Activated T-cell treated with anti-CD3 and anti-CD28 coated beads, Interleukin-2, amount 50 U/mL, for 24 hours (primary cell): ENCODE results near the gene TSPYL6.
"Not testable (repeated sequence)": the region's sequence is repeated elsewhere in the genome, so short reads cannot be mapped to it uniquely, and the experiment has no call there.

Source experiments
- DNase-seq: peaks from one replicate; pipeline ENCODE4 v3.0.0-alpha.2; 2020
- H3K27ac Mint-ChIP-seq: 2 replicates; pipeline ENCODE4 v1.8.0; 2020; ENCODE audit warnings: mild to moderate bottlenecking, mixed read lengths
- H3K27me3 Mint-ChIP-seq: 2 replicates; pipeline ENCODE4 v1.8.0; 2020; ENCODE audit warnings: mixed read lengths
- H3K36me3 Mint-ChIP-seq: 2 replicates; pipeline ENCODE4 v1.8.0; 2020; ENCODE audit warnings: low read depth, mixed read lengths
- H3K4me1 Mint-ChIP-seq: 2 replicates; pipeline ENCODE4 v1.8.0; 2020; ENCODE audit warnings: low read depth, mixed read lengths
- H3K4me3 Mint-ChIP-seq: 2 replicates; pipeline ENCODE4 v1.8.0; 2020; ENCODE audit warnings: mild to moderate bottlenecking, moderate library complexity, mixed read lengths
- H3K9me3 Mint-ChIP-seq: 2 replicates; pipeline ENCODE4 v1.8.0; 2020; ENCODE audit warnings: mixed read lengths

Gene TSPYL6

GRCh38 chr2:54267577-54267976 lies 11.5 kb upstream of the TSPYL6 start:
- Mint-ChIP-seq H3K9me3 (peaks cover 10% of the 10 kb centered on the region), H3K27ac (no peak overlapping the region), H3K36me3 (peaks cover 7% of the 10 kb centered on the region), H3K4me3 (no peak overlapping the region), H3K27me3 (no peaks in the 10 kb centered on the region), H3K4me1 (peaks cover 5% of the 10 kb centered on the region)
- no peak for DNase-seq

GRCh38 chr2:54265081-54265480 lies 9.1 kb upstream of the TSPYL6 start:
- H3K36me3 Mint-ChIP-seq, H3K4me1 Mint-ChIP-seq, DNase-seq, H3K27ac Mint-ChIP-seq, H3K27me3 Mint-ChIP-seq, H3K4me3 Mint-ChIP-seq: not testable (repeated sequence)
- peaks cover 10% of the 10 kb centered on the region for H3K9me3 Mint-ChIP-seq

DNA sequence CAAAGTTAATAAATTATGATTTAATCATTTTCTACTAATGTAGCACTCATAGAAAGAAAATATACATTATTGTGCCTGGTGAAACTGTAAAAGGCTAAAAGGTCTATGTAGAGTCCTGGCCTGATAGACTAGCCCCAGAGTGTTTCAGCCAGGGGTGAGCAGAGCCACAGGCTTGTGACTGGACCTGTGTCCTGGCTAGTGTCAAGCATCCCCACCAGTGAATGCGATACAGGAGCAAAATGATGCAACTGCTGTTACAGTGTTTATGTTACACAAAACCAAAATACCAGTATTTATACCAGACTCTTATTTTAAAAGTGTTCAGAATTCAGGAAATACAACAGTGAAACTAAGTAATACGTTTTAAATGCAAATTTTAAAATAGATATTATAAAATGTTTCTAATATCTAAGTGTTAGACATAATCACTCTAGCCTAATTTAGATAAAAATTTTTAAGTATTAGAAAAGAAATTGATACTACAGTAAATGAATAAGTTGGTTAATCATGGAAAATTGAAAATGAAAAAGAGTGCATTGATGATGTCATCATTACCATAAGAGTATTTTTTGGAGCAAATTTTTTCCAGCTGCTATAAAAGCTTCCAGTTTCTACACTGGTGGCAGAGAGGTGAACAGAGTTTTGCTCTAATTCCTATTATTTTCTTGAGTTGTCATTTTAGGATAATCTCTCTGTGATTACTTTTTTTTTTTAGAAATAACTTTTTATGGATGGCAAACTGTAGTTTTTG lies 6.2 kb upstream of the TSPYL6 start:
- DNase-seq = no peak
- no peak overlapping the region for H3K27ac Mint-ChIP-seq
- peaks cover 10% of the 10 kb centered on the region for H3K9me3 Mint-ChIP-seq
- H3K4me3 Mint-ChIP-seq = no peak overlapping the region
- no peaks in the 10 kb centered on the region for H3K4me1 Mint-ChIP-seq
- no peaks in the 10 kb centered on the region for H3K27me3 Mint-ChIP-seq
- peaks cover 7% of the 10 kb centered on the region for H3K36me3 Mint-ChIP-seq

GRCh38 chr2:54261537-54261936 lies 5.5 kb upstream of the TSPYL6 start:
- no peaks in the 10 kb centered on the region for H3K27me3 Mint-ChIP-seq
- peaks cover 10% of the 10 kb centered on the region for H3K9me3 Mint-ChIP-seq
- H3K27ac Mint-ChIP-seq = no peak overlapping the region
- H3K36me3 Mint-ChIP-seq = peaks cover 7% of the 10 kb centered on the region
- no peaks in the 10 kb centered on the region for H3K4me1 Mint-ChIP-seq
- no peak overlapping the region for H3K4me3 Mint-ChIP-seq
- no peak for DNase-seq

- DNase-seq = no peak
- Mint-ChIP-seq H3K4me1 (no peaks in the 10 kb centered on the region), H3K9me3 (peaks cover 7% of the 10 kb centered on the region), H3K4me3 (no peak overlapping the region), H3K27ac (no peak overlapping the region), H3K27me3 (no peaks in the 10 kb centered on the region), H3K36me3 (peaks cover 9% of the 10 kb centered on the region)
These were observed 4.2 kb upstream of the TSPYL6 start for GRCh38 chr2:54260241-54260595.

GRCh38 chr2:54259413-54260240 lies 3.6 kb upstream of the TSPYL6 start:
- DNase-seq = no peak
- Mint-ChIP-seq H3K27me3 (no peaks in the 10 kb centered on the region), H3K9me3 (peaks cover 7% of the 10 kb centered on the region), H3K27ac (no peak overlapping the region), H3K36me3 (peaks cover 7% of the 10 kb centered on the region), H3K4me1 (no peaks in the 10 kb centered on the region), H3K4me3 (no peak overlapping the region)

GRCh38 chr2:54258166-54258565 lies 2.1 kb upstream of the TSPYL6 start:
- no peak overlapping the region for H3K27ac Mint-ChIP-seq
- no peak for DNase-seq
- peaks cover 2% of the 10 kb centered on the region for H3K9me3 Mint-ChIP-seq
- H3K4me3 Mint-ChIP-seq = no peak overlapping the region
- peaks cover 3% of the 10 kb centered on the region for H3K36me3 Mint-ChIP-seq
- H3K4me1 Mint-ChIP-seq = no peaks in the 10 kb centered on the region
- no peaks in the 10 kb centered on the region for H3K27me3 Mint-ChIP-seq

DNA sequence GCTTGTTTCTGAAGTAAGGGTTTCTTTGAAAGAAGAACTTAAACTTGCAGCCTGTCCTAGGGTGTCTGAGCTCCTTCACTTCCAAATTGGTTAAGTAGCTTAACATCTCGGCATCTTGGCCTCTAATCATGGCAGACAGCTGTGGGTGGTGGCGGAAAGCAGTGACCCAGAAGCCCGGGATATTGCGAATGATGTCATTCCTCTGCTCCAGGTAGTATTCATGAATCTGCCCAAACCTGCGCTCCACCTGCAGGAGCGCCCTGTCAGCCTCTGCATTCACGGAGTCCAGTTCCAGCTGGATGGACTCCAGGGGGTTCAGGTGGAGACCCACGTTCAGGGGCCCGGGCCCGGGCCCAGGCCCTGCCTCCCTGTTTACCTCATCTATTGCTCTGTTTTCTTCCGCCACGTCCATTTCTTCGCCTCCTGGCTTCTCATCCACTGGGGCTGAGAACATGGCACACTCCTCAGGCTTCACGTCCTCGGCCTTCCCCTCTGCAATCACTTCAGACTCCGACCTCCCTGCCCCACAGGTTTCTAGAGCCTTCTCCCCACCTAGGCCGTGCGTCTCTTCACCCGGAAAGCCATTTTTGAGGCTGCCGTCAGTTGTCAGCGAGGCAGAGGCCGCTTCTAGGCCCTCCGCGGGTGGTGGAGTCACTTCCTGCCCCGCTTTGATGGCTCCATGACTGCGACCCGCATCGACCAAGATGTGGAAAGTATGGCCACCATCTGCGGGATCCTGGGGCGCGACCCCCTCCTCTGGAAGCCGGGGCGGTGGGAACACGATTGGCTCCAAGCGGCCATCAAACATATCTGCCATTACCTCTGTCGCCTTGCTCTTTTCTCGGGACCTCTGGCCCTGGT lies 569 bp downstream of the TSPYL6 start:
- Mint-ChIP-seq H3K27ac (no peak overlapping the region), H3K36me3 (peaks cover 5% of the 10 kb centered on the region), H3K4me1 (no peaks in the 10 kb centered on the region), H3K4me3 (no peak overlapping the region), H3K27me3 (no peaks in the 10 kb centered on the region), H3K9me3 (peaks cover 2% of the 10 kb centered on the region)
- no peak for DNase-seq

DNA sequence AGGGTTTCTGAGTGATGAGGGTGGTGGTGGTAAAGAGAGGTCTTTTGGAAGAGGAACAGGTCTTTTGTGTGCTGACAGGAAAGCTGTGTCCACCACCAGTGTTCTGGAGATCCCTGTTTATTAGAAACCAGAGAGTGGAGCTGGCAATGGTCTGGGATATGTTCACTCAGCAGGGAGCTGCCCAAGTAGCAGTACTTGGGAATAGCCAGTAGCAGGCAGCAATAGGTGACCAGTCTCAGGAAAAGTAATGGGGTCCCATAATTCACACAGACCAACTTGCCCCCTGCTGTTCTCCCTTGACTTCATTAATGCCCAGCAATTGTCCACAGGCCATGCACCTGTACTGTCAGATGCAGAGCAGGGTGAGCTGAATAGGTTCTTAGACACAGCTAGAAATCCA lies 1.8 kb downstream of the TSPYL6 start:
- no peak overlapping the region for H3K27ac Mint-ChIP-seq
- no peak for DNase-seq
- H3K36me3 Mint-ChIP-seq = peaks cover 5% of the 10 kb centered on the region
- H3K27me3 Mint-ChIP-seq = no peaks in the 10 kb centered on the region
- H3K9me3 Mint-ChIP-seq = peaks cover 2% of the 10 kb centered on the region
- H3K4me1 Mint-ChIP-seq = no peaks in the 10 kb centered on the region
- H3K4me3 Mint-ChIP-seq = no peak overlapping the region

GRCh38 chr2:54249629-54250028 lies 6.4 kb downstream of the TSPYL6 start:
- H3K36me3 Mint-ChIP-seq = peaks cover 3% of the 10 kb centered on the region
- H3K4me1 Mint-ChIP-seq = no peaks in the 10 kb centered on the region
- H3K27ac Mint-ChIP-seq = no peak overlapping the region
- H3K9me3 Mint-ChIP-seq = peaks cover 2% of the 10 kb centered on the region
- no peaks in the 10 kb centered on the region for H3K27me3 Mint-ChIP-seq
- no peak overlapping the region for H3K4me3 Mint-ChIP-seq
- no peak for DNase-seq

DNA sequence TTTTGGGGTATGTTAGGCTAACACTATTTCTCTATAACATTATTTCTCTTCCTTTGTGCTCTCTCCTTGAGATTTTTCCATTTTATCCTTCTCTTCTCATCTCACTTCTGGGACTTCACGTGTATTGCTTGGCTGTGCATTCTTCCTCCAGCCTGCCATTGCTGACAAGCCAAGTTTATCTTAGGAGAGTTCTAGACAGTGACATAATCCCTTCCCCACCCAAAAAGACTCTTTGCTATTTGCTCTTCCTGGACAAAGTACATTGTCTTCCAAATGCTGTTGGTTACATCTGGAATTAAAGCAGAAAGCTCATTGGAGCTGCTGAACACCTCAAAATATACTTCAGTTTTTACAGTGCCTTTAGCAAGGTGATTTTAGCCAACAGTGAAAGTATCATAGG lies 8.9 kb downstream of the TSPYL6 start:
- no peaks in the 10 kb centered on the region for H3K9me3 Mint-ChIP-seq
- H3K4me1 Mint-ChIP-seq = no peaks in the 10 kb centered on the region
- no peak overlapping the region for H3K4me3 Mint-ChIP-seq
- no peaks in the 10 kb centered on the region for H3K27me3 Mint-ChIP-seq
- no peak overlapping the region for H3K27ac Mint-ChIP-seq
- no peak for DNase-seq
- no peaks in the 10 kb centered on the region for H3K36me3 Mint-ChIP-seq

DNA sequence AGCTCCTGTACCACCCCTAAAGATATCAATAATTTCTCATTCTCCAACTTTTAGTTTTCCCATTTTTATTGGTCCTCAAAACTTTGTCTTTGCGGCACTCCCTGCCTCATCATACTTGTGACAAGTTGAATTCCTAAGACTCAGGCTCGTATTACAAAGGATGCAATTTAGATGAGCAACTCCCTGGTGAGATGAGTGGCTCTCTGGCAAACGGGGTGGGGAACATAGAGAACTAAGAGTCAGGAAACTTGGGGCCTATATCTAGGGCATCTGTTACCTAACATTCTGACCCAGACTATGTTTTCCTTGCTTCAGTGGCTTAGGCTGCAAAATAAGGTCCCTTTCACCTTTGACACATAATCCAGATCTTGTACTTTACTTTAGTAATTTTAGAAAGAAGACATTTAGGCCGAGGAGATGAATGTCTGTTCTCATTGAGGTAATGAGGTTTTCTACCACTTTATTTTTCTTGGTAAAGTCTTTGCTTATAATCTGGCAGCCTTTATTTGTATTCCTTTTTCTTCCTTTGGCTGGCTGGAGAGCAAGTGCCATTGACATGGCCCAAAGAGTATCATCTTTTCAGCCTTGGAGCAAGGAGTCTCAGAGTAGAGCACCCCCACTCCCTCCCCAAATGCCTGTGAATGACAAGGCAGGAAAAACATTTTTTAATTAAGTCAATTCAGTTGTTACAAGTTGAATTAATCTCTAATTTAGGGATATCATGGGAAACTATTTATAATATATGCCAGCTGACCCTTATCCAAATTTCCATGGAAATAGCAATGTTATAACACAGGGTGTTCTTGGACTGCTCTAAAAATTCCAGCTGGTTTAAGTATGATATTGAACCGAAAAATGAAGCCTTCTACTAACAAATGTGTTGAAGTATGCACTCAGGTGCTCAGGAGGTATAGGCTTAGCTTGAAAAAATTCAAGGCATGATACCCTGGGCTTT lies 15.2 kb downstream of the TSPYL6 start:
- Mint-ChIP-seq H3K36me3 (peaks cover 3% of the 10 kb centered on the region), H3K9me3 (no peaks in the 10 kb centered on the region), H3K27me3 (no peaks in the 10 kb centered on the region), H3K27ac (no peak overlapping the region), H3K4me1 (no peaks in the 10 kb centered on the region), H3K4me3 (no peak overlapping the region)
- DNase-seq = no peak

GRCh38 chr2:54239427-54239826 lies 16.6 kb downstream of the TSPYL6 start:
- H3K27me3 Mint-ChIP-seq = no peaks in the 10 kb centered on the region
- peaks cover 3% of the 10 kb centered on the region for H3K9me3 Mint-ChIP-seq
- H3K36me3 Mint-ChIP-seq = peaks cover 3% of the 10 kb centered on the region
- no peak overlapping the region for H3K4me3 Mint-ChIP-seq
- no peaks in the 10 kb centered on the region for H3K4me1 Mint-ChIP-seq
- no peak for DNase-seq
- H3K27ac Mint-ChIP-seq = no peak overlapping the region

DNA sequence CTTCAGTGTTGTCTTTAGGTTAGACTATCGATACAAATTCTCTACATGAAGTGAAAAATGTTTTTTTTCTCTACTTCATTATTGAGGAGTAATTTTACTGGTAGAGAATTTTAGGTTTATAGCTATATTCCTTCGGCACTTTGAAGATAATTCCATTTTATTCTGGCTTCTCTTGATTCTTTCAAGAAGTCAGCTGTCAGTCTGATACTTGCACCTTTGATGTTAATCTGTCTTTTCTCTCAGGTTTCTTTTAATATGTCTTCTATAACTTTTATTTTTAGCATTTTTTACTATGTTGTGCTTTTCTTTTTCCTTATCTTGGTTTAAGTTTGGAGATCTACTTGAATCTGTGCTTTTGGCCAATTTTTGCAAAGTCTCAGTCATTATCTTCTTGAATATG lies 18.6 kb downstream of the TSPYL6 start:
- no peak for DNase-seq
- Mint-ChIP-seq H3K4me3 (no peak overlapping the region), H3K36me3 (peaks cover 5% of the 10 kb centered on the region), H3K4me1 (no peaks in the 10 kb centered on the region), H3K27me3 (no peaks in the 10 kb centered on the region), H3K27ac (no peak overlapping the region), H3K9me3 (peaks cover 7% of the 10 kb centered on the region)
